ENCODE data around the gene MRM2. TPM values are rescaled to one million over a fixed set of nuclear protein-coding genes. Genes with fewer than 3 reads are reported as not detected.

Gene MRM2
- total RNA-seq, 1 experiment from 2014 or later, result 38.9 TPM

GRCh38 chr7:2185715-2186114 is 56.3 kb downstream of the MRM2 start:
- Mint-ChIP-seq H3K4me3 (no peak overlapping the region), H3K27ac (no peak overlapping the region), H3K9me3 (peaks cover 29% of the 10 kb centered on the region), H3K36me3 (peaks cover 65% of the 10 kb centered on the region), H3K4me1 (no peaks in the 10 kb centered on the region), H3K27me3 (ENCODE audit: low read depth) (no peaks in the 10 kb centered on the region)
- CTCF ChIA-PET, result interaction anchor here (2.0 kb wide), 1 partner anchor 9 kb away, joined by 6 read pairs; no protein-coding TSS in a partner anchor
- DNase-seq (ENCODE audit: low spot score), result no peak
- no peak for ATAC-seq
- TF ChIP-seq MXD4 (CRISPR knock-in tag; IDR thresholded peaks at IDR 0.05; ENCODE audit: borderline replicate concordance) (no peak), E2F5 (CRISPR knock-in tag; IDR thresholded peaks at IDR 0.05) (no peak), ERG (CRISPR knock-in tag; IDR thresholded peaks at IDR 0.05) (no peak), ZNF263 (CRISPR knock-in tag; IDR thresholded peaks at IDR 0.05; ENCODE audit: low read depth) (no peak), OVOL2 (CRISPR knock-in tag; IDR thresholded peaks at IDR 0.05; ENCODE audit: borderline replicate concordance) (no peak), FOXJ3 (CRISPR knock-in tag; IDR thresholded peaks at IDR 0.05; ENCODE audit: borderline replicate concordance) (no peak), ZNF532 (CRISPR knock-in tag; IDR thresholded peaks at IDR 0.05; ENCODE audit: borderline replicate concordance) (no peak), ATF1 (CRISPR knock-in tag; IDR thresholded peaks at IDR 0.05) (no peak), NR2C2 (CRISPR knock-in tag; IDR thresholded peaks at IDR 0.05) (no peak), ZNF232 (CRISPR knock-in tag; IDR thresholded peaks at IDR 0.05) (no peak), ZSCAN18 (CRISPR knock-in tag; IDR thresholded peaks at IDR 0.05) (no peak), MYBL2 (CRISPR knock-in tag; IDR thresholded peaks at IDR 0.05) (no peak), E2F4 (CRISPR knock-in tag; IDR thresholded peaks at IDR 0.05; ENCODE audit: borderline replicate concordance, low read depth) (no peak), CDX4 (CRISPR knock-in tag; IDR thresholded peaks at IDR 0.05; ENCODE audit: borderline replicate concordance) (no peak), SP1 (CRISPR knock-in tag; conservative IDR thresholded peaks at IDR 0.05) (no peak), RORB (CRISPR knock-in tag; IDR thresholded peaks at IDR 0.05) (no peak)
- TF ChIP-seq, protein P1, sequence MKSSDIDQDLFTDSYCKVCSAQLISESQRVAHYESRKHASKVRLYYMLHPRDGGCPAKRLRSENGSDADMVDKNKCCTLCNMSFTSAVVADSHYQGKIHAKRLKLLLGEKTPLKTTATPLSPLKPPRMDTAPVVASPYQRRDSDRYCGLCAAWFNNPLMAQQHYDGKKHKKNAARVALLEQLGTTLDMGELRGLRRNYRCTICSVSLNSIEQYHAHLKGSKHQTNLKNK (CRISPR knock-in tag; IDR thresholded peaks at IDR 0.05), result no peak
- TF ChIP-seq, protein P2, sequence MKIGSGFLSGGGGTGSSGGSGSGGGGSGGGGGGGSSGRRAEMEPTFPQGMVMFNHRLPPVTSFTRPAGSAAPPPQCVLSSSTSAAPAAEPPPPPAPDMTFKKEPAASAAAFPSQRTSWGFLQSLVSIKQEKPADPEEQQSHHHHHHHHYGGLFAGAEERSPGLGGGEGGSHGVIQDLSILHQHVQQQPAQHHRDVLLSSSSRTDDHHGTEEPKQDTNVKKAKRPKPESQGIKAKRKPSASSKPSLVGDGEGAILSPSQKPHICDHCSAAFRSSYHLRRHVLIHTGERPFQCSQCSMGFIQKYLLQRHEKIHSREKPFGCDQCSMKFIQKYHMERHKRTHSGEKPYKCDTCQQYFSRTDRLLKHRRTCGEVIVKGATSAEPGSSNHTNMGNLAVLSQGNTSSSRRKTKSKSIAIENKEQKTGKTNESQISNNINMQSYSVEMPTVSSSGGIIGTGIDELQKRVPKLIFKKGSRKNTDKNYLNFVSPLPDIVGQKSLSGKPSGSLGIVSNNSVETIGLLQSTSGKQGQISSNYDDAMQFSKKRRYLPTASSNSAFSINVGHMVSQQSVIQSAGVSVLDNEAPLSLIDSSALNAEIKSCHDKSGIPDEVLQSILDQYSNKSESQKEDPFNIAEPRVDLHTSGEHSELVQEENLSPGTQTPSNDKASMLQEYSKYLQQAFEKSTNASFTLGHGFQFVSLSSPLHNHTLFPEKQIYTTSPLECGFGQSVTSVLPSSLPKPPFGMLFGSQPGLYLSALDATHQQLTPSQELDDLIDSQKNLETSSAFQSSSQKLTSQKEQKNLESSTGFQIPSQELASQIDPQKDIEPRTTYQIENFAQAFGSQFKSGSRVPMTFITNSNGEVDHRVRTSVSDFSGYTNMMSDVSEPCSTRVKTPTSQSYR (CRISPR knock-in tag; IDR thresholded peaks at IDR 0.05), result no peak
- POLR2A ChIA-PET, result no interaction called here

Measured in WTC11 (cell line).